ENCODE data around the gene AGXT.

AGXT gene

GRCh38 chr2:240886678-240887609 lies 18.3 kb downstream of the AGXT start:
- no peak for DNase-seq (ENCODE audit: low read depth)

GRCh38 chr2:240887631-240888030 lies 19.0 kb downstream of the AGXT start:
- no peak for DNase-seq (ENCODE audit: low read depth)

DNA sequence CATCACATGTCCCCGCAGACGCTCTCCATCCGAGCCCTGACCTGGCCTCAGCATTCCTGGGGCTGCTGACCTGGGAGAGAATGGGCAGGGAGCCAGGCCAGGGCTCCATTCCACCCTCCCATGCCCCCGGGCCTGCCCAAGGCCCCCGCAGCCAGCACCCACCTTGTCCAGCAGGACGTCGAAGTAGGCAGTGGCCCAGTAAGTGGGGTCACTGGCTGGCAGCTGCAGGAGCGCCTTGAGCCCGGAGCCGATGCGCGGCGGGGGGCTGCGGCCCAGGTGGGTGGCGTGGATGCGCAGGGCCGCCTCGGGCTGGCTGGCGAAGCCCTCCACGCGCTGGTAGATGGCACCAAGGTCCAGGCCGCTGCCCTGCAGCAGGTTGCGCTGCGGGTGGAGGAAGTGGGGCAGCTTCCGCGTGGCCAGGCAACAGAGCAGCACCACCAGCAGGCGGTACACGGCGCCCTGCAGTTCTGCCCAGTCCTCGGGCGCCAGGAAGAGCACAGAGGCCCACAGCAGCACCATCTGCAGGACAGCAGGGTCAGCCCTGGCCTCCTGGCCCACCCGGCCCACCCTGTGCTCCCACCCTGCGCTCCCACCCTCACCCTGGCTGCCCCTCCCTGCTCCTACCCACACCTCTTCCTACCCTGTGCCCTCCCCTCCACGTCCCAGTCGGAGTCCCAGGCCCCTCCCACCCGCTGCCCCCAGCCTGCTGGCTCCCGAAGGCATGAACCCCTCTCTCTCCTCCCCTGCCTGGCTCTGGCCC lies 19.7 kb downstream of the AGXT start:
- no peak for DNase-seq (ENCODE audit: low read depth)

GRCh38 chr2:240888890-240889573 lies 20.4 kb downstream of the AGXT start:
- DNase-seq (ENCODE audit: low read depth): no peak

DNA sequence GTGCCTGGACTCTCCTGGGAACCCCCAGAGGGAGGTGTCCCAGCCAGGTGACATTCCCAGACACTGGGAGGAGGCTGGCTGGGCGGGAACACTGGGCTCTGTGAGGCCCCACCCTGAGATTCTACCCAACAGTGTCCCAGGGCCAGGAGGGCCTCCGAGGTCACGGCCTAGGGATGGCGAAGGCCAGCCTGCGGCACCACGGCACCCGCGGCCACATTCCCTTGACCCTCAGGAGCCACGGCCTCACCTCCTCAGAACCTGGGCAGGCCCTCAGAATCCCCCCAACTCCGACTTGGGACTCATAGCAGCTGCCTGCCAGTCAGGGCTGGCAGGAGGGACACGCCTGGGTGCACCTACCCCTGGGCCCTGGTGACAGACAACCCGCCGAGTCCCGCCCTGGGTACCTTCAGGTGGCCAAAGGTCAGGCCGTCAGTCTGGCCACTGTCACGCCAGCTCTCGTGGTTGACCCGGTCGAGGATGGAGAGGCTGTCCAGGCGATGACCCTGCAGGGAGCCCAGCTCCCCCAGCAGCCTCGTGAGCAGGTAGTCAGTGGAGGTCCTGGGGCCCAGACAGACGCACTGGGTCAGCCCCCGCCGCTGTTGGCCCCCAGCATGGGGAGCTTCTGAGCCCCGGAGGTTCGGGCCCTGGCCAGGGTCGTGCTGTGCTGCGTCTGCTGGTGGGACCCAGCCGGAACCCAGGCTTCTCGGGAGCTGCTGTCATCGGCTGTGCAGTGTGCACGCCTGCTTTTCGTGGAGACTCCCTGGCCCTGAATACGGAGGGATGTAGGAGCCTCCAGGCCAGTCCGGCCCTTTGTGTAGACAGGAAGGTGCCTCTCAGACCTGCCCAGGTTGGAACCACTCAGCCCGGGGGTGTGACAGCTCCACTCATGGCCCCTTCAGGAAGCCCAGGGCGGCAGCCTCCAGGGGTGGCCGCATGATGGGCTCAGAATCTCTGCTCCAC lies 21.3 kb downstream of the AGXT start:
- DNase-seq (ENCODE audit: low read depth): no peak

- DNase-seq (ENCODE audit: low read depth): no peak
These were observed 22.1 kb downstream of the AGXT start for GRCh38 chr2:240890691-240891090.

DNA sequence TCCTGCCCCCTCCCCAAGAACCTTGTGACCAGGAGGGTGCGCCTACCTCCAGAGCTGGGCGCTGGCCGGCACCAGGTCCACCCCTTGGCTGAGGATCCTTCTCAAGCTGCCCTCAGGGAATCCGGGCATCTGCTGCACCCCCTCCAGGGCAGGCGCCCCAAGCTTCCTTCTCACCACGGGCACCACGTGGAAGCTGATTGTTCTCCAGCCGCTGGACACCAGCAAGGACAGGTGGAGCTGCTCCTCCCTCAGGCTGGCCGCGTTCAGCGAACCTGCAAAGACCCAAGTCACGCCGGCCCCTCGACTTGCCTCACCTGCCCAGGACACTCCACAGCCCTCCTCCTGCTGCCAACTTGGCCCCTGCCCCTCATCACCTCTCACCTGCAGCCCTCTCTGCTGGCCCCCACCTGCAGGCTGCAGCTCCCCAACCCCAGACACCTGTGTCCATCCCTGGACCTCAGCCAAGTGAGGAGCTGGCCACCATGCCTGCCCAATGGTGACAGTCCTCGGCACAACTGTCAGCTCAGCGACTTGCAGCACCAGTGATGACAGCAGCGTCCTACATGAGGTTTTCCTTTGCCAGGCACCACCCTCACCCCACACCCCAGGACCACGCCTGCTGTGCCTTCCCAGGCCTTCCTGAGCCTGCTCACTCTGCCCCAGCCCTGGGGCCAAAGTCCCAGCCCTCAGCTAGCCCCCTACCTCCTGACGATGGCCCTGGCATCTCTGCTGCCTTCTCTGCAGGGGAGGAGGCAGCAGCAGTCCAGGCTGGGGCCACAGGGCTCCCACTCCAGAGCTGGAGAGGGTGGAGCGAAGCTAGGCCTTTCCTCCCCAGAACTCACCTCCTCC lies 23.1 kb downstream of the AGXT start:
- no peak for DNase-seq (ENCODE audit: low read depth)

DNA sequence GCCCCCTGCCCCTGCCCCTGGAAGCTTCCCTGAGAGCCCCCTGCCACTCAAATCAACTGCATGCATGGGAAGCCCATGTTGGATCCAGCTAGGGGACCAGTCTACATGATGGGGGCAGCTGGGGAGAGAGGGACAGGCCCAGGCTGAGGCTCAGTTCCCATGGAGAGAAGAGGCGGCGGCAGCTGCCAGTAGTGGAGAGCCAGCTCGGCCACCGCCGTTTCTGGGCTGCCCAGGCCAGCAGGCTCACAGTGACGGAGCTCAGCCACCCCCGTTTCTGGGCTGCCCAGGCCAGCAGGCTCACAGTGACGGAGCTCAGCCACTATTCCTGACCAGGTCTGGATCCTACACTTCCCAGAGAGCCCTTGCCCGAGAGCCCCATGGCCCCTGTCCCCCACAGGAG lies 23.7 kb downstream of the AGXT start:
- DNase-seq (ENCODE audit: low read depth): no peak

- DNase-seq (ENCODE audit: low read depth): no peak
These were observed 24.3 kb downstream of the AGXT start for GRCh38 chr2:240892925-240893324.

DNA sequence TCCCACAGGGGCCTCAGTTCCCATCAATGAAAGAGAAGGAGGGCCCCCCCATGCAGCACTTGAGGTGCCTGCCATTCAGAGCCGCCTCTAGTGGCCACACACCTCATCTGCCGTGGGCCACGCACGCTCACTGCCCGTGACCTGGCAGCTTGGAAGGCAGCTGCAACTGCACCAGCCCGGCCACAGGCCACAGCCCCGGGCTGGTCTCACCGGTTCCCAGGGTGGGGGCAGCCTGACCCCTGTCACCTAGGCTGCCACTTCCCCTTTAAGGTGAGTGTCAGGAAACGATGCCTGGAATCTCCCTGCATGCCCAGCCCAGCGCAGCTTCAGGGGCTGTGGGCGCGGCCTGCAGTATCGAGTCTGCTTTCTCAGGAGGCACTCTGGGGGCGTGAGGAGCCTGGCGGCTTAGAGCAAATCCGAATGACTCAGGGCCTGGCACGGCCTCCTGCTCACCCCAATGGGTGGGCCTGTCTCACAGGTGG lies 24.8 kb downstream of the AGXT start:
- DNase-seq (ENCODE audit: low read depth): no peak

- no peak for DNase-seq (ENCODE audit: low read depth)
These were observed 25.4 kb downstream of the AGXT start for GRCh38 chr2:240894006-240894405.

DNA sequence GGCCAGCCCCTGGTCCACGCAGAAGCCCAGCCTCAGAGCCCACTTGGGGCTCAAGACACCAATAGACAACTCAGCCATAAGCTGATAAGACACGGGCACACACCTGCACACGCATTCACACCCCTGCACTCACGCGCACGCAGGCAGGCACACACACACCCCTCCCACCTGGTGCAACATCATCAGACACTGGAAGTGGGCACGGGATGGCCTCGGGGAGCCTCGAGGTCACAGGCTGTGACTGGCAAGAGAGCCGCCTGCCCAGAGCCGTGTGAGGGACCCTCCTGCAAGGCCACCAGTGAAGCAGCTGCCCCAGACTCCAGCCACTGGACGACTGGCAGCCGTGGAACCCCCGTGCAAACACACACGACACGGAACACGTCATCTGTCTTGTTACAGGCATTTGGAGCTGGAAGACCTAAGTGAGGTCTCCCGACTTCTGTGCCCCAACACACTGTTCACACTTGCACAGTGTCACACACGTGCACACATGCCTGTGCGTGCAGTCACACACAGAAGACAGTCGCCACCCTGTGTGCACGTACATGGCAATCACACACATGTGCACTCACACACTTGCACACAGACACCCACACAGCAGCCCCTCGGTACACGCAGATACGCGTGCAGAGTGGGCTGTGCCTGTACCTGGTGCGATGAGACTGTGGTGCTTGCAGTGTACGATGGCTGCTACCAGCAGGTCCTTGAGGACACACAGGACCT lies 26.4 kb downstream of the AGXT start:
- DNase-seq (ENCODE audit: low read depth): no peak

- no peak for DNase-seq (ENCODE audit: low read depth)
These were observed 27.2 kb downstream of the AGXT start, which contains the start of gene MAB21L4 for GRCh38 chr2:240895656-240896388. Gene MAB21L4, minus strand, starts transcription at chr2:240896156. Its CDS starts 159 bp downstream, at chr2:240895997.

GRCh38 chr2:240896394-240896793 lies 27.8 kb downstream of the AGXT start:
- DNase-seq (ENCODE audit: low read depth): no peak

DNA sequence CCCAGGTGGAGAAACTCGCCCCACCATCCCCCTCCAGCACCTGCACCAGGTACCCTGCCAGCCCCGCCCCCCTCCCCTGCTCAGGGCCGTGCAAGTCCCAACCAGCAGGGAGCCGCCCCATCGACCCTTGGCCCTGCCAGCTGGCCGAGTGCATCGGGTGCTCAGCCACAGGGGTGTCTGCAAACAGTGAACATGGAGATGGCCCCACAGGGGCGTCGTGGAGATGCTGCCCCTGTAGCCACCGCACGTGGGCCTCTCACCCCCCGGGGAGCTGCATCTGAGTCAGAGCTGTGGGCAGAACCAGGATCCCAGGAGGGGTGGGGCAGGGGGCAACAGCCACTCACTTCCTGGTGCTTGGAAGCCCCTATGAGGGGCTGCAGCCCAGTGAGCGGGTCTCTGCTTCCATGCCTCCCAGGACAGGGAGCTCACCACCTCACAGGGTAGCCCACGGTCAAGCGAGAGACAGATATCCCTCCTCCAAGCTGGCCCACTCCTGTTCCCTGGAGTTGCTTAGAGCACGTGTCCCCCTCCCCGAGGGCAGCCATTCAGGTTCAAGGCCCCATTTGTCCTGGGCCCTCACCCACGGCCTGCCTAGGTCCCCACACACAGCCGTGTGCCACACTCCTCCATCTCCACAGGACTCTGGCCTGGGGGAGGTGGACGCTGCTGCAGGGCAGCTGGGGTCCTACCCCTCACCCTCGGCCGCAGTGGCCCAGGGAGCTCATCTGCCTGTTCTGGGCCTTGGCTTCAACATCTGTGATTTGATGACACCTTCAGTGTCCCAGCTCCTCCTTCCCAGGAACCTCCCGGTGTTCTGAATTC lies 28.5 kb downstream of the AGXT start:
- no peak for DNase-seq (ENCODE audit: low read depth)

GRCh38 chr2:240898108-240898730 lies 29.6 kb downstream of the AGXT start:
- DNase-seq (ENCODE audit: low read depth): no peak

DNA sequence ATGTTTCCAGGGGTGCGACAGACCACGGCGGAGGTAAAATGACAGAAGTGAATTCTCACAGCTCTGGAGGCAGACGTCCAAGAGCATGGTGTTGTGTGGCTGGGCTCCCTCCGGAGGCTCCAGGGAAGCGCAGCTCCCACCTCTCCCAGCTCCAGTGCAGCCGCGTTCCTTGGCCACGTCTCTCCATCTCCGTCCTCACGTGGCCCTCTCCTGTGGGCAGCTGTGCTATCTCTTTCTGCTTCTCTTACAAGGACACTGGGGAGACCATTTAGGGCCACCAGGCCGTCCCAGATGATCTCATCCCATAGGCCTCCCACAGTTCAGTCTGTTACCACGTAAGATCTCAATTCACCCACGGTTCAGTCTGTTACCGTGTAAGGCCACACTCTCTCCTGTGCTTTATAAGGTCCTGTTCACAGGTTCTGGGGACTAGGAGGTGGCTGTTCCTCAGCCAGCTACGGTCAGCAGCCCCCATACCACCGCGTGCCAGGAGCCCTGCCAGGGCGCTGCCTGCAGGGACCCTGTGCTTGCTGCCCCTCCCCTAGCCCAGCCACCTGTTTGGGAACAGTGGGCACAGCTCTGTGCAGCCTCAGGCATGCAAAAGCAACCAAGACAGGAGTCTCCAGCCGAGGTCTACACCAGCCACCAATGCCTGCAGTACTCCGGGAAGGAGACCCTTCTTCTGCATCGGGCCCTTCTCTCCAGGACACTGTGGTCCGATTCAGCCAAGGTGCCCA lies 30.3 kb downstream of the AGXT start:
- no peak for DNase-seq (ENCODE audit: low read depth)
